Panc1 (cell line): ENCODE results near the gene LDAF1. TPM values are rescaled to one million over a fixed set of nuclear protein-coding genes. Genes with fewer than 3 reads are reported as not detected.

Experiments
- ATAC-seq: fragments of 200-7000 bp; cut with Tn5 transposase; 2 replicates; pipeline ENCODE4 v1.9.1; 2020; ENCODE audit warnings: mild to moderate bottlenecking, moderate library complexity
- BruUV-seq: library from RNA; stranded (reverse); fragments of 400-500 nt; replicated peaks from 2 replicates; lab custom pipeline; 2021; lab: Mats Ljungman, UMichigan
- CTCF ChIA-PET: fragments of 300-600 bp; sonication (Branson Sonifier 250); formaldehyde crosslinking; loops from one replicate; lab custom pipeline; 2022; ENCODE audit warnings: antibody characterized with exemption; lab: Charles Lee
- POLR2A ChIA-PET: fragments of 300-600 bp; sonication (Branson Sonifier 250); formaldehyde crosslinking; loops from one replicate; lab custom pipeline; 2022; ENCODE audit warnings: antibody characterized with exemption; lab: Charles Lee
- DNase-seq: peaks from one replicate; pipeline ENCODE4 v3.0.0-alpha.2; 2010; ENCODE audit warnings: low read depth, low spot score
- H3K27ac ChIP-seq: 2 replicates; pipeline ENCODE4 v1.5.1; 2011; ENCODE audit warnings: mild to moderate bottlenecking, low read length, inconsistent platforms
- H3K27me3 ChIP-seq: fragments of 200-500 bp; sonication (Bioruptor generic); 2 replicates; pipeline ENCODE4 v1.6.0; 2014; ENCODE audit warnings: low read length, inconsistent platforms; ENCODE audit not compliant: control insufficient read depth, insufficient read depth
- H3K36me3 ChIP-seq: fragments of 200-500 bp; sonication (Bioruptor generic); 2 replicates; pipeline ENCODE4 v1.5.1; 2014; ENCODE audit warnings: inconsistent platforms, mild to moderate bottlenecking, low read length, moderate library complexity; ENCODE audit not compliant: control insufficient read depth, insufficient read depth
- H3K4me1 ChIP-seq: 2 replicates; pipeline ENCODE4 v1.5.1; 2011; ENCODE audit warnings: inconsistent platforms, mild to moderate bottlenecking, low read length, moderate library complexity; ENCODE audit not compliant: control insufficient read depth, insufficient read depth
- H3K4me3 ChIP-seq, 2 experiments: 2 replicates each; pipeline ENCODE4 v1.5.1; 2011 to 2012; ENCODE audit warnings: low read depth in 2 of 2, low read length in 2 of 2, mild to moderate bottlenecking in 2 of 2, inconsistent platforms in 1 of 2, moderate library complexity in 1 of 2
- H3K9me3 ChIP-seq: fragments of 200-500 bp; sonication (Bioruptor generic); 2 replicates; pipeline ENCODE4 v1.5.1; 2014; ENCODE audit warnings: low read depth, mild to moderate bottlenecking, inconsistent platforms, low read length, moderate library complexity; ENCODE audit not compliant: control insufficient read depth, insufficient read depth
- POLR2AphosphoS5 ChIP-seq: IDR thresholded peaks from 2 replicates; pipeline ENCODE4 v1.6.1; 2012; ENCODE audit warnings: mild to moderate bottlenecking, low read depth, low read length, moderate library complexity
- SIN3A ChIP-seq: IDR thresholded peaks from 2 replicates; pipeline ENCODE4 v1.6.1; 2012; ENCODE audit warnings: low read depth, mild to moderate bottlenecking, low read length, moderate library complexity, borderline replicate concordance; ENCODE audit not compliant: insufficient read depth
- TCF7L2 ChIP-seq: IDR thresholded peaks from 2 replicates; pipeline ENCODE4 v1.6.1; 2011; ENCODE audit warnings: mild to moderate bottlenecking, low read depth, low read length, inconsistent platforms
- in situ Hi-C: cut with HindIII; loops from 2 replicates; pipeline ENCODE4 v1.10.0; 2016; ENCODE audit warnings: low sequenced_read_pairs, low pct_unique_long_range_greater_than_20kb
- intact Hi-C: fragments of 100-400 bp; cut with micrococcal nuclease; formaldehyde crosslinking; loops from one replicate; pipeline ENCODE4 v1.10.0; 2022; ENCODE audit not compliant: unreplicated experiment
- total RNA-seq: library from RNA; stranded (reverse); gene quantifications from one replicate; pipeline ENCODE4 v1.2.1, GENCODE V29; 2021; ENCODE audit not compliant: unreplicated experiment
- TF ChIP-seq, protein P1 (sequence below), 2 experiments: IDR thresholded peaks; 2 replicates each; pipeline ENCODE4 v1.6.1; 2011 to 2012; ENCODE audit warnings: low read depth in 2 of 2, control low read depth in 1 of 2, low read length in 1 of 2, mild to moderate bottlenecking in 1 of 2, moderate library complexity in 1 of 2; ENCODE audit not compliant: insufficient read depth in 1 of 2
- TF ChIP-seq, protein P2 (sequence below): fragments of 450-650 bp; IDR thresholded peaks from 2 replicates; pipeline ENCODE4 v1.5.1; 2017; ENCODE audit warnings: mild to moderate bottlenecking

LDAF1 gene
- total RNA-seq, 1 experiment from 2014 or later: 15.2 TPM

DNA sequence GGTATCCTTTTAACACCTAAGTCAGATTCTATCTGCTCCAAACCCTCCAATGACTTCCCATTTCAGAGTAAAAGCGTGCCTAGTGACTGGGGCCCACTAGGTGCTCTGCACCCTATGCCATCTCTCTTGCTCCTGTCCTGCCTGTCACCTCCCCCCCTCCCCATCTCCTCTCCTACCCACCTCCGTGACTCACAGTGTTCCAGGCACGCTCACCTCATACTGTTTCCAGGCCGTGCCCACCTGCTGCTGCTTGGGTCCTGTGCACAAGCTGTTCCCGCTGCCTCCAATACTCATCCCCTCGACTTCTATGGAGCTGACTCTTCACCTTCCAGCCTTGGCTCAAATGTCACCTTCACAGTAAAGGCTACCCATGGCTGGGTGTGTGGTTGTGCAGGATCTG, 29.5 kb upstream of the LDAF1 start:
- in situ Hi-C loops: no loop called here
- H3K27me3 ChIP-seq: peaks cover 16% of the 10 kb centered on the region
- no TSS peak for BruUV-seq
- ATAC-seq (no peak), DNase-seq (no peak)
- H3K4me3 ChIP-seq: no peak overlapping the region
- H3K36me3 ChIP-seq: no peaks in the 10 kb centered on the region
- ChIA-PET CTCF (interaction anchor here (0.5 to 0.6 kb wide), 2 partner anchors 44 to 128 kb away, joined by 4 to 6 read pairs; no protein-coding TSS in a partner anchor), POLR2A (no interaction called here)
- no peak overlapping the region for H3K27ac ChIP-seq
- TF ChIP-seq POLR2AphosphoS5 (no peak), TCF7L2 (no peak), SIN3A (no peak)
- TF ChIP-seq, protein P1, sequence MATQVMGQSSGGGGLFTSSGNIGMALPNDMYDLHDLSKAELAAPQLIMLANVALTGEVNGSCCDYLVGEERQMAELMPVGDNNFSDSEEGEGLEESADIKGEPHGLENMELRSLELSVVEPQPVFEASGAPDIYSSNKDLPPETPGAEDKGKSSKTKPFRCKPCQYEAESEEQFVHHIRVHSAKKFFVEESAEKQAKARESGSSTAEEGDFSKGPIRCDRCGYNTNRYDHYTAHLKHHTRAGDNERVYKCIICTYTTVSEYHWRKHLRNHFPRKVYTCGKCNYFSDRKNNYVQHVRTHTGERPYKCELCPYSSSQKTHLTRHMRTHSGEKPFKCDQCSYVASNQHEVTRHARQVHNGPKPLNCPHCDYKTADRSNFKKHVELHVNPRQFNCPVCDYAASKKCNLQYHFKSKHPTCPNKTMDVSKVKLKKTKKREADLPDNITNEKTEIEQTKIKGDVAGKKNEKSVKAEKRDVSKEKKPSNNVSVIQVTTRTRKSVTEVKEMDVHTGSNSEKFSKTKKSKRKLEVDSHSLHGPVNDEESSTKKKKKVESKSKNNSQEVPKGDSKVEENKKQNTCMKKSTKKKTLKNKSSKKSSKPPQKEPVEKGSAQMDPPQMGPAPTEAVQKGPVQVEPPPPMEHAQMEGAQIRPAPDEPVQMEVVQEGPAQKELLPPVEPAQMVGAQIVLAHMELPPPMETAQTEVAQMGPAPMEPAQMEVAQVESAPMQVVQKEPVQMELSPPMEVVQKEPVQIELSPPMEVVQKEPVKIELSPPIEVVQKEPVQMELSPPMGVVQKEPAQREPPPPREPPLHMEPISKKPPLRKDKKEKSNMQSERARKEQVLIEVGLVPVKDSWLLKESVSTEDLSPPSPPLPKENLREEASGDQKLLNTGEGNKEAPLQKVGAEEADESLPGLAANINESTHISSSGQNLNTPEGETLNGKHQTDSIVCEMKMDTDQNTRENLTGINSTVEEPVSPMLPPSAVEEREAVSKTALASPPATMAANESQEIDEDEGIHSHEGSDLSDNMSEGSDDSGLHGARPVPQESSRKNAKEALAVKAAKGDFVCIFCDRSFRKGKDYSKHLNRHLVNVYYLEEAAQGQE (IDR thresholded peaks at IDR 0.05; ENCODE audit: insufficient read depth in 1 of 2, low read depth in 2 of 2, low read length in 1 of 2): no peak
- TF ChIP-seq, protein P2, sequence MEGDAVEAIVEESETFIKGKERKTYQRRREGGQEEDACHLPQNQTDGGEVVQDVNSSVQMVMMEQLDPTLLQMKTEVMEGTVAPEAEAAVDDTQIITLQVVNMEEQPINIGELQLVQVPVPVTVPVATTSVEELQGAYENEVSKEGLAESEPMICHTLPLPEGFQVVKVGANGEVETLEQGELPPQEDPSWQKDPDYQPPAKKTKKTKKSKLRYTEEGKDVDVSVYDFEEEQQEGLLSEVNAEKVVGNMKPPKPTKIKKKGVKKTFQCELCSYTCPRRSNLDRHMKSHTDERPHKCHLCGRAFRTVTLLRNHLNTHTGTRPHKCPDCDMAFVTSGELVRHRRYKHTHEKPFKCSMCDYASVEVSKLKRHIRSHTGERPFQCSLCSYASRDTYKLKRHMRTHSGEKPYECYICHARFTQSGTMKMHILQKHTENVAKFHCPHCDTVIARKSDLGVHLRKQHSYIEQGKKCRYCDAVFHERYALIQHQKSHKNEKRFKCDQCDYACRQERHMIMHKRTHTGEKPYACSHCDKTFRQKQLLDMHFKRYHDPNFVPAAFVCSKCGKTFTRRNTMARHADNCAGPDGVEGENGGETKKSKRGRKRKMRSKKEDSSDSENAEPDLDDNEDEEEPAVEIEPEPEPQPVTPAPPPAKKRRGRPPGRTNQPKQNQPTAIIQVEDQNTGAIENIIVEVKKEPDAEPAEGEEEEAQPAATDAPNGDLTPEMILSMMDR: no peak
- H3K9me3 ChIP-seq: no peaks in the 10 kb centered on the region
- no peaks in the 10 kb centered on the region for H3K4me1 ChIP-seq
- intact Hi-C loops: no loop called here

DNA sequence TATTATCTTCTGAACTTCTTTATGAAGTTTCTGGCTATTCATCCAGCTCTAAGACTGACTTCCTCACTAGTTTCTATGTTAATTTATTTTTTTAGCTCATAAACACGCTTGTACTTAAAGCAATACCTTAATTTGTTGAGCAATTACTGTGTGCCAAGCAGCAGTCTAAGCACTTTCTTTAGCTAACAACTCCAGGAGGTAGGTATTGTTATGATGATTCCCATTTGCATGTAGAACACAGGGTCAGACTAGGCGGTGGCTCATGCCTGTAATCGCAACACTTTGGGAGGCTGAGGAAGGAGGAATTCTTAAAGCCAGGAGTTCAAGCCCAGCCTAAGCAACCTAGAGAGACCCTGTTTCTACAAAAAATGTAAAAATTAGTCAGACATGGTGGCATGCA, 27.7 kb upstream of the LDAF1 start:
- intact Hi-C loops (no loop called here), in situ Hi-C loops (no loop called here)
- ATAC-seq (no peak), DNase-seq (no peak)
- H3K36me3 ChIP-seq: no peaks in the 10 kb centered on the region
- H3K9me3 ChIP-seq: no peaks in the 10 kb centered on the region
- no TSS peak for BruUV-seq
- no peak overlapping the region for H3K27ac ChIP-seq
- TF ChIP-seq POLR2AphosphoS5 (no peak), SIN3A (no peak), TCF7L2 (no peak)
- TF ChIP-seq, protein P2: no peak
- TF ChIP-seq, protein P1 (IDR thresholded peaks at IDR 0.05; ENCODE audit: insufficient read depth in 1 of 2, low read depth in 2 of 2, low read length in 1 of 2): no peak
- no peak overlapping the region for H3K4me3 ChIP-seq
- peaks cover 16% of the 10 kb centered on the region for H3K27me3 ChIP-seq
- no peaks in the 10 kb centered on the region for H3K4me1 ChIP-seq
- CTCF ChIA-PET: no interaction called here
- POLR2A ChIA-PET: no interaction called here
